Neural crest cell (in vitro differentiated cells): ENCODE data around the gene GPSM3. TPM values are rescaled to one million over a fixed set of nuclear protein-coding genes. Genes with fewer than 3 reads are reported as not detected.

Experiments
- DNase-seq: peaks from one replicate; pipeline ENCODE4 v3.0.0; 2021; ENCODE audit warnings: low read depth, mixed read lengths, low spot score
- H3K27ac Mint-ChIP-seq: one replicate; pipeline ENCODE4 v1.8.0; 2021; ENCODE audit warnings: mild to moderate bottlenecking, mixed read lengths; ENCODE audit not compliant: unreplicated experiment
- H3K27me3 Mint-ChIP-seq: 2 replicates; pipeline ENCODE4 v1.8.0; 2021; ENCODE audit warnings: low read depth, mild to moderate bottlenecking, mixed read lengths
- H3K36me3 Mint-ChIP-seq: 2 replicates; pipeline ENCODE4 v1.8.0; 2021; ENCODE audit warnings: low read depth, mild to moderate bottlenecking, mixed read lengths
- H3K4me1 Mint-ChIP-seq: 2 replicates; pipeline ENCODE4 v1.8.0; 2021; ENCODE audit warnings: mixed read lengths
- H3K4me3 Mint-ChIP-seq: one replicate; pipeline ENCODE4 v1.8.0; 2021; ENCODE audit warnings: mild to moderate bottlenecking, mixed read lengths
- H3K9me3 Mint-ChIP-seq: 2 replicates; pipeline ENCODE4 v1.8.0; 2021; ENCODE audit warnings: mixed read lengths
- CTCF ChIP-seq: fragments of 200-600 bp; sonication (generic); conservative IDR thresholded peaks from 2 replicates; pipeline ENCODE4 v1.5.0; 2021; ENCODE audit warnings: antibody characterized with exemption, mild to moderate bottlenecking
- total RNA-seq: library from RNA; stranded (reverse); gene quantifications from 2 replicates; pipeline ENCODE4 v1.2.1, GENCODE V29; 2021

Gene GPSM3
- total RNA-seq, 1 donor from 2014 or later, result 7.3 TPM

- TF ChIP-seq CTCF, result no peak
- Mint-ChIP-seq H3K4me3 (no peak overlapping the region), H3K27me3 (peaks cover 3% of the 10 kb centered on the region), H3K9me3 (peaks cover 9% of the 10 kb centered on the region), H3K36me3 (no peaks in the 10 kb centered on the region), H3K4me1 (peaks cover 20% of the 10 kb centered on the region), H3K27ac (no peak overlapping the region)
- DNase-seq, result no peak
Observed at GRCh38 chr6:32202186-32202585, 9.7 kb upstream of the GPSM3 start.

- H3K27me3 Mint-ChIP-seq, result peaks cover 3% of the 10 kb centered on the region
- H3K4me3 Mint-ChIP-seq, result no peak overlapping the region
- no peak for TF ChIP-seq CTCF
- DNase-seq, result no peak
- H3K4me1 Mint-ChIP-seq, result peaks cover 27% of the 10 kb centered on the region
- H3K9me3 Mint-ChIP-seq, result peaks cover 3% of the 10 kb centered on the region
- H3K36me3 Mint-ChIP-seq, result no peaks in the 10 kb centered on the region
- H3K27ac Mint-ChIP-seq, result peak overlapping the region; percentile 22
Observed at GRCh38 chr6:32200711-32201475, 8.4 kb upstream of the GPSM3 start.

GRCh38 chr6:32198866-32199265, 6.4 kb upstream of the GPSM3 start:
- Mint-ChIP-seq H3K4me1 (peaks cover 43% of the 10 kb centered on the region), H3K27me3 (no peaks in the 10 kb centered on the region), H3K9me3 (no peaks in the 10 kb centered on the region), H3K4me3 (no peak overlapping the region), H3K36me3 (no peaks in the 10 kb centered on the region), H3K27ac (peak overlapping the region; percentile 19)
- TF ChIP-seq CTCF, result no peak
- no peak for DNase-seq

- Mint-ChIP-seq H3K27ac (no peak overlapping the region), H3K4me1 (peaks cover 45% of the 10 kb centered on the region), H3K9me3 (no peaks in the 10 kb centered on the region), H3K36me3 (no peaks in the 10 kb centered on the region), H3K27me3 (no peaks in the 10 kb centered on the region), H3K4me3 (no peak overlapping the region)
- no peak for TF ChIP-seq CTCF
- no peak for DNase-seq
Observed at GRCh38 chr6:32198345-32198696, 5.9 kb upstream of the GPSM3 start.

- no peaks in the 10 kb centered on the region for H3K36me3 Mint-ChIP-seq
- DNase-seq, result no peak
- H3K4me1 Mint-ChIP-seq, result peaks cover 48% of the 10 kb centered on the region
- peak overlapping the region; percentile 100 for H3K27ac Mint-ChIP-seq
- no peaks in the 10 kb centered on the region for H3K9me3 Mint-ChIP-seq
- no peaks in the 10 kb centered on the region for H3K27me3 Mint-ChIP-seq
- no peak for TF ChIP-seq CTCF
- H3K4me3 Mint-ChIP-seq, result peak overlapping the region; percentile 98
Observed at GRCh38 chr6:32196682-32197616, 4.5 kb upstream of the GPSM3 start.
